Measurements from ENCODE around the gene HAPLN2.
"Not testable (repeated sequence)": the region's sequence is repeated elsewhere in the genome, so short reads cannot be mapped to it uniquely, and the experiment has no call there.

The HAPLN2 gene

DNA sequence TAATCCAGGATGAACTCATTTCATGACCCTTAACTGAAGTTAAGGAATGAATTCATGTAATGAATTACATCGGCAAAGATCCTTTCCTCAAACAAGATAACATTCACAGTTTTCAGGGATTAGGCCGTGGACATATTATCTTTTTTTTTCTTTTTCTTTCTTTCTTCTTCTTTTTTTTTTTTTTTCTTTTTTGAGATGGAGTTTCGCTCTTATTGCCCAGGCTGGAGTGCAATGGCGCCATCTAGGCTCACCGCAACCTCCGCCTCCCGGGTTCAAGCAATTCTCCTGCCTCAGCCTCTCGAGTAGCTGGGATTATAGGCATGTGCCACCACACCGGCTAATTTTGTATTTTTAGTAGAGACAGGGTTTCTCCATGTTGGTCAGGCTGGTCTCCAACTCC, 11.9 kb downstream of the HAPLN2 start:
- not testable (repeated sequence) for H3K23ac ChIP-seq (ENCODE audit: low read length in 2 of 2)

DNA sequence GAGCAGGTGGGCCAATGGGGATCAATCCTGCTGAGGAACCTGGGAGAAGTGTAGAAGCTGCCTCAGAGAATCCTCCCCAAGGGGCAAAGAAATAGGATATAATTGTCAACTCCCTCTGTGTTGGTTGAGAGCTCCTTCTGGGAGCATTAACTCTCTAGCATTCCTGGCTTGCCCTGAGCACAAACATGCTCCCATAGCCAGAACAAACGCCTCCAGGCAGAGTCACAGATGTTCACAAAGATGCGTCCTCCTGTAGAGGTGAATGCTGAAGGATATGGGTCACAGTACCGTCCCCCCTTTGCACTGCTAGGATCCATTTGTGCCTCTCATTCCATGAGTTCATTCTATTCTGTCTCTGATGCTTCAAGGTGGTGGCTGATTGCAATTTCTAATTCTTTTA, 13.1 kb downstream of the HAPLN2 start:
- H3K79me1 ChIP-seq (replicated peaks; ENCODE audit: low read length, poor library complexity, severe bottlenecking), result no peaks in the 10 kb centered on the region
- H2AFZ ChIP-seq (ENCODE audit: low read depth, low read length), result no peak overlapping the region
- H3K27me3 ChIP-seq (ENCODE audit: control insufficient read depth in 1 of 2, insufficient read depth in 1 of 2, low read length in 2 of 2), result peaks cover 60 to 84% of the 10 kb centered on the region in 2 experiments
- H2BK5ac ChIP-seq (ENCODE audit: low read depth, low read length, poor library complexity, severe bottlenecking), result no peak overlapping the region
- H3K4me1 ChIP-seq (ENCODE audit: control insufficient read depth, insufficient read depth, low read depth, low read length), result no peaks in the 10 kb centered on the region
- no peak overlapping the region for H3K18ac ChIP-seq (ENCODE audit: low read depth in 1 of 2, low read length in 2 of 2)
- no peak overlapping the region for H2BK12ac ChIP-seq (ENCODE audit: low read length in 2 of 2)
- H2AK5ac ChIP-seq (ENCODE audit: low read length, severe bottlenecking), result no peak overlapping the region
- H3K9ac ChIP-seq (ENCODE audit: low read length), result no peak overlapping the region
- H3K4me3 ChIP-seq (ENCODE audit: insufficient read depth in 1 of 2, low read depth in 1 of 2, low read length in 2 of 2), result no peak overlapping the region
- H2BK15ac ChIP-seq (ENCODE audit: low read depth, poor library complexity, severe bottlenecking), result no peak overlapping the region
- H3K27ac ChIP-seq (ENCODE audit: low read length, poor library complexity, severe bottlenecking), result no peak overlapping the region
- no peak for DNase-seq
- no peaks in the 10 kb centered on the region for H3K9me3 ChIP-seq (ENCODE audit: control insufficient read depth, low read length)
- 48% methylated on average over 3 of the region's 3 CpGs for WGBS
- H3K14ac ChIP-seq (ENCODE audit: low read length in 2 of 2), result no peak overlapping the region
- H3K36me3 ChIP-seq (ENCODE audit: control insufficient read depth in 1 of 2, insufficient read depth in 2 of 2, low read depth in 1 of 2, low read length in 2 of 2), result no peaks in the 10 kb centered on the region
- H3K4ac ChIP-seq (ENCODE audit: low read depth in 1 of 2, low read length in 2 of 2), result no peak overlapping the region
- no peak overlapping the region for H4K8ac ChIP-seq (ENCODE audit: low read length)
- H2BK120ac ChIP-seq (ENCODE audit: low read depth, low read length), result no peak overlapping the region
- no peak overlapping the region for H4K91ac ChIP-seq (ENCODE audit: low read length)
- H3K23ac ChIP-seq (ENCODE audit: low read length in 2 of 2), result no peak overlapping the region
- H3K4me2 ChIP-seq (ENCODE audit: low read length, poor library complexity, severe bottlenecking), result no peak overlapping the region

More for the DNA sequence above, 11.9 kb downstream of the HAPLN2 start:
- not testable (repeated sequence) for H3K9ac ChIP-seq (ENCODE audit: low read length); H3K4ac ChIP-seq (ENCODE audit: low read depth in 1 of 2, low read length in 2 of 2); H3K79me1 ChIP-seq (replicated peaks; ENCODE audit: low read length, poor library complexity, severe bottlenecking); H3K18ac ChIP-seq (ENCODE audit: low read depth in 1 of 2, low read length in 2 of 2); H2BK12ac ChIP-seq (ENCODE audit: low read length in 2 of 2); H2BK5ac ChIP-seq (ENCODE audit: low read depth, low read length, poor library complexity, severe bottlenecking); H3K27ac ChIP-seq (ENCODE audit: low read length, poor library complexity, severe bottlenecking); H2AK5ac ChIP-seq (ENCODE audit: low read length, severe bottlenecking); H3K9me3 ChIP-seq (ENCODE audit: control insufficient read depth, low read length); H4K8ac ChIP-seq (ENCODE audit: low read length); H3K4me2 ChIP-seq (ENCODE audit: low read length, poor library complexity, severe bottlenecking); DNase-seq; H3K36me3 ChIP-seq (ENCODE audit: control insufficient read depth in 1 of 2, insufficient read depth in 2 of 2, low read depth in 1 of 2, low read length in 2 of 2); H2BK120ac ChIP-seq (ENCODE audit: low read depth, low read length); H3K4me3 ChIP-seq (ENCODE audit: insufficient read depth in 1 of 2, low read depth in 1 of 2, low read length in 2 of 2); H4K91ac ChIP-seq (ENCODE audit: low read length); H2AFZ ChIP-seq (ENCODE audit: low read depth, low read length); H2BK15ac ChIP-seq (ENCODE audit: low read depth, poor library complexity, severe bottlenecking); H3K4me1 ChIP-seq (ENCODE audit: control insufficient read depth, insufficient read depth, low read depth, low read length); H3K14ac ChIP-seq (ENCODE audit: low read length in 2 of 2)
- WGBS, result 53% methylated on average over 5 of the region's 9 CpGs
- H3K27me3 ChIP-seq (ENCODE audit: control insufficient read depth in 1 of 2, insufficient read depth in 1 of 2, low read length in 2 of 2), result peaks cover 63 to 84% of the 10 kb centered on the region in 2 experiments

DNA sequence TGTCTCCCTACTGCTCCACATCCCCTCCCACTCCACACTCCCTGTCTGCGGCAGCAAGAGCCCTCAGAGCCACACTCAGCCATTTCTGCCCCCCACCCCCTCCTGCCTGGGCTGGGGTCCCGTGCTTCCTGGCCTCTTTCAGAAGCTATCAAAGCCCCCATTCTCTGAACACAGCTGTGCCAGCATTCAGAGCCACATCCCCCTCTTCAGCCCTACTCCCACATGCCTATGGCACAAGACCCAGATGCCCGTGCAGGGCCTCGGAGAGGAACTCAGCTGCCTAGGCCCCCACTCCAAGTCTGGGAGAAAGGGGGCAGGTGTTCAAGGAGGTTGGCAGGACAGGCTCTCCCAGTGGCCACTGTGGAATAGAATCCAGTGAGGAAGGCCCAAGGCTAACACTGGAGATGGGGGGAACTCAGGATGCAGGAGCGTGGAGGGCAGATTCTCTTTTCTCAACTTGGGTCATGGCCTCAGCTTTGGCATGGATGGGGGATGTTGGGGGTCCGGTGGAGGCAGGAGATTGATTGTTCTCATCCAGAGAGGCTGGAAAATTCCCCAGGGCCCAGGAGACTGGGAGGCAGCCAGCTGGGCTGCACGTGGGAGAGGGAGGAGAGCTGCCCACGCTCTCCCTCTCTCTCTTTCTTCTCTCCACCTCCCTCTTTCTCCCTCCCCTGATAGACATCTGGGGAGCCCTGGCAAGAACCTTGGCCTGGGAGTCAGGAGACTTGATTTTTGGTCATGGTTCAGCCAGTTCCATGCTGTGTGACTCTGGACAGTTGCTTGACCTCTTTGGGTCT, 19.2 kb downstream of the HAPLN2 start:
- H3K36me3 ChIP-seq (ENCODE audit: control insufficient read depth in 1 of 2, insufficient read depth in 2 of 2, low read depth in 1 of 2, low read length in 2 of 2), result no peaks in the 10 kb centered on the region
- H2BK12ac ChIP-seq (ENCODE audit: low read length in 2 of 2), result no peak overlapping the region
- H3K79me1 ChIP-seq (replicated peaks; ENCODE audit: low read length, poor library complexity, severe bottlenecking), result no peaks in the 10 kb centered on the region
- no peak overlapping the region for H2BK120ac ChIP-seq (ENCODE audit: low read depth, low read length)
- no peak overlapping the region for H3K9ac ChIP-seq (ENCODE audit: low read length)
- H3K14ac ChIP-seq (ENCODE audit: low read length in 2 of 2), result no peak overlapping the region
- no peak overlapping the region for H2BK15ac ChIP-seq (ENCODE audit: low read depth, poor library complexity, severe bottlenecking)
- no peak overlapping the region for H3K4me2 ChIP-seq (ENCODE audit: low read length, poor library complexity, severe bottlenecking)
- H2BK5ac ChIP-seq (ENCODE audit: low read depth, low read length, poor library complexity, severe bottlenecking), result no peak overlapping the region
- no peaks in the 10 kb centered on the region for H3K9me3 ChIP-seq (ENCODE audit: control insufficient read depth, low read length)
- no peak overlapping the region for H3K4me3 ChIP-seq (ENCODE audit: insufficient read depth in 1 of 2, low read depth in 1 of 2, low read length in 2 of 2)
- WGBS, result 75% methylated on average over 5 of the region's 8 CpGs
- H4K8ac ChIP-seq (ENCODE audit: low read length), result no peak overlapping the region
- H3K18ac ChIP-seq (ENCODE audit: low read depth in 1 of 2, low read length in 2 of 2), result no peak overlapping the region
- no peak for DNase-seq
- H2AK5ac ChIP-seq (ENCODE audit: low read length, severe bottlenecking), result no peak overlapping the region
- no peak overlapping the region for H3K4ac ChIP-seq (ENCODE audit: low read depth in 1 of 2, low read length in 2 of 2)
- no peak overlapping the region for H2AFZ ChIP-seq (ENCODE audit: low read depth, low read length)
- H3K4me1 ChIP-seq (ENCODE audit: control insufficient read depth, insufficient read depth, low read depth, low read length), result peaks cover 9% of the 10 kb centered on the region
- no peak overlapping the region for H3K27ac ChIP-seq (ENCODE audit: low read length, poor library complexity, severe bottlenecking)
- no peak overlapping the region for H4K91ac ChIP-seq (ENCODE audit: low read length)
- H3K23ac ChIP-seq (ENCODE audit: low read length in 2 of 2), result peak overlapping the region in 1 of 2 experiments; percentile 27
- H3K27me3 ChIP-seq (ENCODE audit: control insufficient read depth in 1 of 2, insufficient read depth in 1 of 2, low read length in 2 of 2), result peaks cover 94 to 96% of the 10 kb centered on the region in 2 experiments

GRCh38 chr1:156639601-156640101, 20.4 kb downstream of the HAPLN2 start:
- Histone ChIP-seq H3K9me3 (ENCODE audit: control insufficient read depth, low read length) (no peaks in the 10 kb centered on the region), H2BK12ac (ENCODE audit: low read length in 2 of 2) (no peak overlapping the region), H4K91ac (ENCODE audit: low read length) (no peak overlapping the region), H3K79me1 (replicated peaks; ENCODE audit: low read length, poor library complexity, severe bottlenecking) (no peaks in the 10 kb centered on the region), H3K23ac (ENCODE audit: low read length in 2 of 2) (no peak overlapping the region), H2BK15ac (ENCODE audit: low read depth, poor library complexity, severe bottlenecking) (no peak overlapping the region), H3K18ac (ENCODE audit: low read depth in 1 of 2, low read length in 2 of 2) (no peak overlapping the region), H3K36me3 (ENCODE audit: control insufficient read depth in 1 of 2, insufficient read depth in 2 of 2, low read depth in 1 of 2, low read length in 2 of 2) (no peaks in the 10 kb centered on the region), H3K4me2 (ENCODE audit: low read length, poor library complexity, severe bottlenecking) (no peak overlapping the region), H3K4ac (ENCODE audit: low read depth in 1 of 2, low read length in 2 of 2) (no peak overlapping the region), H3K4me1 (ENCODE audit: control insufficient read depth, insufficient read depth, low read depth, low read length) (peaks cover 9% of the 10 kb centered on the region), H3K4me3 (ENCODE audit: insufficient read depth in 1 of 2, low read depth in 1 of 2, low read length in 2 of 2) (no peak overlapping the region), H2BK5ac (ENCODE audit: low read depth, low read length, poor library complexity, severe bottlenecking) (no peak overlapping the region), H4K8ac (ENCODE audit: low read length) (no peak overlapping the region), H3K9ac (ENCODE audit: low read length) (no peak overlapping the region), H3K27me3 (ENCODE audit: control insufficient read depth in 1 of 2, insufficient read depth in 1 of 2, low read length in 2 of 2) (peaks cover 94 to 96% of the 10 kb centered on the region in 2 experiments), H2AFZ (ENCODE audit: low read depth, low read length) (no peak overlapping the region), H2BK120ac (ENCODE audit: low read depth, low read length) (no peak overlapping the region), H2AK5ac (ENCODE audit: low read length, severe bottlenecking) (no peak overlapping the region), H3K27ac (ENCODE audit: low read length, poor library complexity, severe bottlenecking) (no peak overlapping the region), H3K14ac (ENCODE audit: low read length in 2 of 2) (no peak overlapping the region)
- DNase-seq, result no peak
- WGBS, result 67% methylated on average over 6 of the region's 6 CpGs
